SK-N-SH treated with all-trans-retinoic acid at 6 μM for 48 hours (cell line): ENCODE results near the gene GALT.

Experiments
- ATAC-seq: fragments of 200-7000 bp; cut with Tn5 transposase; 3 replicates; pipeline ENCODE4 v1.9.1; 2020; ENCODE audit warnings: mild to moderate bottlenecking, moderate library complexity
- ARNTL ChIP-seq: fragments of 450-650 bp; formaldehyde crosslinking; IDR thresholded peaks from 2 replicates; pipeline ENCODE4 v1.5.0; 2020; ENCODE audit warnings: low read depth, mild to moderate bottlenecking, moderate library complexity, borderline replicate concordance
- BACH2 ChIP-seq: fragments of 250-450 bp; sonication (Bioruptor Pico); IDR thresholded peaks from 2 replicates; pipeline ENCODE4 v1.9.0; 2021; ENCODE audit warnings: mild to moderate bottlenecking, borderline replicate concordance
- CSDC2 ChIP-seq: fragments of 250-450 bp; sonication (Bioruptor Pico); IDR thresholded peaks from 2 replicates; pipeline ENCODE4 v1.5.0; 2020; ENCODE audit warnings: mild to moderate bottlenecking, moderate library complexity
- ESRRG ChIP-seq: fragments of 250-450 bp; sonication (Bioruptor Pico); IDR thresholded peaks from 2 replicates; pipeline ENCODE4 v1.6.1; 2021; ENCODE audit warnings: mild to moderate bottlenecking
- GLIS3 ChIP-seq: fragments of 250-450 bp; sonication (Bioruptor Pico); IDR thresholded peaks from 2 replicates; pipeline ENCODE4 v1.5.0; 2020; ENCODE audit warnings: mild to moderate bottlenecking, moderate library complexity
- ISL1 ChIP-seq: fragments of 250-450 bp; sonication (Bioruptor Pico); IDR thresholded peaks from 2 replicates; pipeline ENCODE4 v2.1.2; 2022; ENCODE audit warnings: mild to moderate bottlenecking, moderate library complexity
- OSR1 ChIP-seq: fragments of 250-450 bp; sonication (Bioruptor Pico); IDR thresholded peaks from 2 replicates; pipeline ENCODE4 v1.8.0; 2022; ENCODE audit warnings: moderate library complexity, mild to moderate bottlenecking, inconsistent platforms
- PPARA ChIP-seq: fragments of 250-450 bp; sonication (Bioruptor Pico); IDR thresholded peaks from 2 replicates; pipeline ENCODE4 v1.5.0; 2020; ENCODE audit warnings: mild to moderate bottlenecking, borderline replicate concordance
- RARB ChIP-seq: fragments of 250-450 bp; sonication (Bioruptor Pico); IDR thresholded peaks from 2 replicates; pipeline ENCODE4 v1.8.0; 2021; ENCODE audit warnings: mild to moderate bottlenecking, moderate library complexity
- SNAI2 ChIP-seq: fragments of 250-450 bp; sonication (Bioruptor Pico); IDR thresholded peaks from 2 replicates; pipeline ENCODE4 v1.5.0; 2020; ENCODE audit warnings: mild to moderate bottlenecking, moderate library complexity
- TCF4 ChIP-seq: fragments of 250-450 bp; sonication (Bioruptor Pico); IDR thresholded peaks from 2 replicates; pipeline ENCODE4 v1.8.0; 2021; ENCODE audit warnings: mild to moderate bottlenecking, moderate library complexity, borderline replicate concordance
- TSHZ2 ChIP-seq: fragments of 250-450 bp; sonication (Bioruptor Pico); IDR thresholded peaks from 2 replicates; pipeline ENCODE4 v1.5.0; 2020; ENCODE audit warnings: mild to moderate bottlenecking, moderate library complexity
- ZC3H10 ChIP-seq: fragments of 250-450 bp; sonication (Bioruptor Pico); IDR thresholded peaks from 2 replicates; pipeline ENCODE4 v1.5.1; 2021; ENCODE audit warnings: mild to moderate bottlenecking, moderate library complexity
- ZFP3 ChIP-seq: fragments of 250-450 bp; sonication (Bioruptor Pico); IDR thresholded peaks from 2 replicates; pipeline ENCODE4 v1.5.0; 2020; ENCODE audit warnings: mild to moderate bottlenecking, moderate library complexity
- ZFP30 ChIP-seq: fragments of 450-650 bp; formaldehyde crosslinking; IDR thresholded peaks from 2 replicates; pipeline ENCODE4 v1.5.0; 2022; ENCODE audit warnings: mild to moderate bottlenecking, moderate library complexity
- ZNF565 ChIP-seq: fragments of 450-650 bp; formaldehyde crosslinking; conservative IDR thresholded peaks from 2 replicates; pipeline ENCODE4 v1.5.0; 2020; ENCODE audit warnings: low read depth, mild to moderate bottlenecking, moderate library complexity
- ZNF70 ChIP-seq: fragments of 450-650 bp; formaldehyde crosslinking; IDR thresholded peaks from 2 replicates; pipeline ENCODE4 v1.5.0; 2020; ENCODE audit warnings: mild to moderate bottlenecking, moderate library complexity
- ZNF8 ChIP-seq: fragments of 450-650 bp; formaldehyde crosslinking; IDR thresholded peaks from 2 replicates; pipeline ENCODE4 v1.5.0; 2020; ENCODE audit warnings: mild to moderate bottlenecking, moderate library complexity
- TF ChIP-seq, protein P1 (sequence below): fragments of 250-450 bp; sonication (Bioruptor Pico); IDR thresholded peaks from 2 replicates; pipeline ENCODE4 v1.8.0; 2021; ENCODE audit warnings: low read depth, mild to moderate bottlenecking, moderate library complexity, borderline replicate concordance
- TF ChIP-seq, protein P2 (sequence below): fragments of 250-450 bp; sonication (Bioruptor Pico); IDR thresholded peaks from 2 replicates; pipeline ENCODE4 v1.8.0; 2020; ENCODE audit warnings: mild to moderate bottlenecking, moderate library complexity, borderline replicate concordance
- TF ChIP-seq, protein P3 (sequence below): fragments of 250-450 bp; sonication (Bioruptor Pico); IDR thresholded peaks from 2 replicates; pipeline ENCODE4 v1.5.1; 2020; ENCODE audit warnings: low read depth, mild to moderate bottlenecking, moderate library complexity
- TF ChIP-seq, protein P4 (sequence below): fragments of 250-450 bp; sonication (Bioruptor Pico); IDR thresholded peaks from 2 replicates; pipeline ENCODE4 v1.5.1; 2021; ENCODE audit warnings: mild to moderate bottlenecking, moderate library complexity

Gene GALT

DNA sequence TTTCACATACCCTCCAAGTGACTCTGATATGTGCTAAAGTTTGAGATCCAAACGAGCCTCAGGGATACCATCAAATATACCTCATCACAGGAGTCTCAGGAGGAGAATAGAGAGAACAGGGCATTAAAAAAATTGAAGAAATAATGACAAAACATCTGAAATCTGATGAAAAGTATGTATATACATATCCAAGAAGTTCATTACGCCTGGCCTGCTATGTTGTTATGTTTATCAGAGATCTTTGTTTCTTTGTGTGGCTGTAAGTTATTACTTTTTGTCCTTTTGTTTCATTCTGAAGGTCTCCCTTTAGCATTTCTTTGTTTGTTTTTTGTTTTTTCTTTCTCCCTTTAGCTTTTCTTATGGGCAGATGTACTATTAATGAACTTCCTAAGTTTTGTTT, 47.1 kb downstream of the GALT start:
- no peak for ATAC-seq
- TF ChIP-seq ZC3H10 (CRISPR knock-in tag): no peak
- no peak for TF ChIP-seq ZNF565 (CRISPR knock-in tag)
- no peak for TF ChIP-seq SNAI2 (CRISPR knock-in tag)
- no peak for TF ChIP-seq OSR1 (CRISPR knock-in tag)
- no peak for TF ChIP-seq ZFP3 (CRISPR knock-in tag)
- TF ChIP-seq ESRRG (CRISPR knock-in tag): no peak
- TF ChIP-seq BACH2 (CRISPR knock-in tag): no peak
- TF ChIP-seq ZFP30 (CRISPR knock-in tag): no peak
- TF ChIP-seq TSHZ2 (CRISPR knock-in tag): no peak
- no peak for TF ChIP-seq ARNTL (CRISPR knock-in tag)
- TF ChIP-seq CSDC2 (CRISPR knock-in tag): no peak
- TF ChIP-seq, protein P1, sequence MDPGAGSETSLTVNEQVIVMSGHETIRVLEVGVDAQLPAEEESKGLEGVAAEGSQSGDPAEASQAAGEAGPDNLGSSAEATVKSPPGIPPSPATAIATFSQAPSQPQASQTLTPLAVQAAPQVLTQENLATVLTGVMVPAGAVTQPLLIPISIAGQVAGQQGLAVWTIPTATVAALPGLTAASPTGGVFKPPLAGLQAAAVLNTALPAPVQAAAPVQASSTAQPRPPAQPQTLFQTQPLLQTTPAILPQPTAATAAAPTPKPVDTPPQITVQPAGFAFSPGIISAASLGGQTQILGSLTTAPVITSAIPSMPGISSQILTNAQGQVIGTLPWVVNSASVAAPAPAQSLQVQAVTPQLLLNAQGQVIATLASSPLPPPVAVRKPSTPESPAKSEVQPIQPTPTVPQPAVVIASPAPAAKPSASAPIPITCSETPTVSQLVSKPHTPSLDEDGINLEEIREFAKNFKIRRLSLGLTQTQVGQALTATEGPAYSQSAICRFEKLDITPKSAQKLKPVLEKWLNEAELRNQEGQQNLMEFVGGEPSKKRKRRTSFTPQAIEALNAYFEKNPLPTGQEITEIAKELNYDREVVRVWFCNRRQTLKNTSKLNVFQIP (CRISPR knock-in tag): no peak
- TF ChIP-seq ZNF70 (CRISPR knock-in tag): no peak
- TF ChIP-seq, protein P2, sequence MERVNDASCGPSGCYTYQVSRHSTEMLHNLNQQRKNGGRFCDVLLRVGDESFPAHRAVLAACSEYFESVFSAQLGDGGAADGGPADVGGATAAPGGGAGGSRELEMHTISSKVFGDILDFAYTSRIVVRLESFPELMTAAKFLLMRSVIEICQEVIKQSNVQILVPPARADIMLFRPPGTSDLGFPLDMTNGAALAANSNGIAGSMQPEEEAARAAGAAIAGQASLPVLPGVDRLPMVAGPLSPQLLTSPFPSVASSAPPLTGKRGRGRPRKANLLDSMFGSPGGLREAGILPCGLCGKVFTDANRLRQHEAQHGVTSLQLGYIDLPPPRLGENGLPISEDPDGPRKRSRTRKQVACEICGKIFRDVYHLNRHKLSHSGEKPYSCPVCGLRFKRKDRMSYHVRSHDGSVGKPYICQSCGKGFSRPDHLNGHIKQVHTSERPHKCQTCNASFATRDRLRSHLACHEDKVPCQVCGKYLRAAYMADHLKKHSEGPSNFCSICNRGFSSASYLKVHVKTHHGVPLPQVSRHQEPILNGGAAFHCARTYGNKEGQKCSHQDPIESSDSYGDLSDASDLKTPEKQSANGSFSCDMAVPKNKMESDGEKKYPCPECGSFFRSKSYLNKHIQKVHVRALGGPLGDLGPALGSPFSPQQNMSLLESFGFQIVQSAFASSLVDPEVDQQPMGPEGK (CRISPR knock-in tag): no peak

DNA sequence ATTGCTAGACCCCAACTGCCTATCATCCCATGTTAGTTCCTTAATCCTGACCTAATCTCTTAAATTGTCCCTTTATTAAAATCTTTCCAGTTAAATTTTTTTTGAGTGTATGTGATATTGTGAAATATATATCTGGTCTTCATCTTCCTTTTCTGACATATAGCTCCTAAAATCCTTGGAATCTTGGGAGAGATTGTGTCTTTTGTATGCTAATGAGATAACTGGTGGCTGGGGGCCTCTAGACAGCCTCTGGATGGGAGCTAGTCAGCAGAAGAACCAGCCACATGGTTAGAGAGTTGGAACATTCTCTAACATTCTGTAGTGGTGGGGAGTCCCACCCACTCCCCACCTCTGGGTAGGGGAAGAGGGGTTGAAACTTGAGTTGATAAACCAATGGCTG, 48.3 kb downstream of the GALT start:
- TF ChIP-seq OSR1 (CRISPR knock-in tag) (no peak), ESRRG (CRISPR knock-in tag) (no peak), PPARA (CRISPR knock-in tag) (no peak), RARB (CRISPR knock-in tag) (no peak), CSDC2 (CRISPR knock-in tag) (no peak), TSHZ2 (CRISPR knock-in tag) (no peak), TCF4 (CRISPR knock-in tag) (no peak), ARNTL (CRISPR knock-in tag) (no peak), ZNF8 (no peak), BACH2 (CRISPR knock-in tag) (no peak), GLIS3 (CRISPR knock-in tag) (no peak), ZNF565 (CRISPR knock-in tag) (no peak), SNAI2 (CRISPR knock-in tag) (no peak), ZC3H10 (CRISPR knock-in tag) (no peak), ISL1 (CRISPR knock-in tag) (no peak), ZNF70 (CRISPR knock-in tag) (no peak)
- TF ChIP-seq, protein P1 (CRISPR knock-in tag): no peak
- TF ChIP-seq, protein P3, sequence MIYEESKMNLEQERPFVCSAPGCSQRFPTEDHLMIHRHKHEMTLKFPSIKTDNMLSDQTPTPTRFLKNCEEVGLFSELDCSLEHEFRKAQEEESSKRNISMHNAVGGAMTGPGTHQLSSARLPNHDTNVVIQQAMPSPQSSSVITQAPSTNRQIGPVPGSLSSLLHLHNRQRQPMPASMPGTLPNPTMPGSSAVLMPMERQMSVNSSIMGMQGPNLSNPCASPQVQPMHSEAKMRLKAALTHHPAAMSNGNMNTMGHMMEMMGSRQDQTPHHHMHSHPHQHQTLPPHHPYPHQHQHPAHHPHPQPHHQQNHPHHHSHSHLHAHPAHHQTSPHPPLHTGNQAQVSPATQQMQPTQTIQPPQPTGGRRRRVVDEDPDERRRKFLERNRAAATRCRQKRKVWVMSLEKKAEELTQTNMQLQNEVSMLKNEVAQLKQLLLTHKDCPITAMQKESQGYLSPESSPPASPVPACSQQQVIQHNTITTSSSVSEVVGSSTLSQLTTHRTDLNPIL (CRISPR knock-in tag): no peak
- TF ChIP-seq, protein P4, sequence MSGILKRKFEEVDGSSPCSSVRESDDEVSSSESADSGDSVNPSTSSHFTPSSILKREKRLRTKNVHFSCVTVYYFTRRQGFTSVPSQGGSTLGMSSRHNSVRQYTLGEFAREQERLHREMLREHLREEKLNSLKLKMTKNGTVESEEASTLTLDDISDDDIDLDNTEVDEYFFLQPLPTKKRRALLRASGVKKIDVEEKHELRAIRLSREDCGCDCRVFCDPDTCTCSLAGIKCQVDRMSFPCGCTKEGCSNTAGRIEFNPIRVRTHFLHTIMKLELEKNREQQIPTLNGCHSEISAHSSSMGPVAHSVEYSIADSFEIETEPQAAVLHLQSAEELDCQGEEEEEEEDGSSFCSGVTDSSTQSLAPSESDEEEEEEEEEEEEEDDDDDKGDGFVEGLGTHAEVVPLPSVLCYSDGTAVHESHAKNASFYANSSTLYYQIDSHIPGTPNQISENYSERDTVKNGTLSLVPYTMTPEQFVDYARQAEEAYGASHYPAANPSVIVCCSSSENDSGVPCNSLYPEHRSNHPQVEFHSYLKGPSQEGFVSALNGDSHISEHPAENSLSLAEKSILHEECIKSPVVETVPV (CRISPR knock-in tag): no peak
- no peak for ATAC-seq
